Stimulated activated CD4-positive, alpha-beta T cell treated with anti-CD3 and anti-CD28 coated beads, Interleukin-1b, Interleukin-23, amount 100 ng/mL, for 24 hours (primary cell): Measurements from ENCODE around the gene NFATC2.

Experiments
- DNase-seq, 4 experiments: peaks; one replicate each; pipeline ENCODE4 v3.0.0-alpha.2; 2020; ENCODE audit warnings: low read depth in 4 of 4, low spot score in 1 of 4

The NFATC2 gene

GRCh38 chr20:51432875-51433274, 109.6 kb downstream of the NFATC2 start:
- DNase-seq = no peak

DNA sequence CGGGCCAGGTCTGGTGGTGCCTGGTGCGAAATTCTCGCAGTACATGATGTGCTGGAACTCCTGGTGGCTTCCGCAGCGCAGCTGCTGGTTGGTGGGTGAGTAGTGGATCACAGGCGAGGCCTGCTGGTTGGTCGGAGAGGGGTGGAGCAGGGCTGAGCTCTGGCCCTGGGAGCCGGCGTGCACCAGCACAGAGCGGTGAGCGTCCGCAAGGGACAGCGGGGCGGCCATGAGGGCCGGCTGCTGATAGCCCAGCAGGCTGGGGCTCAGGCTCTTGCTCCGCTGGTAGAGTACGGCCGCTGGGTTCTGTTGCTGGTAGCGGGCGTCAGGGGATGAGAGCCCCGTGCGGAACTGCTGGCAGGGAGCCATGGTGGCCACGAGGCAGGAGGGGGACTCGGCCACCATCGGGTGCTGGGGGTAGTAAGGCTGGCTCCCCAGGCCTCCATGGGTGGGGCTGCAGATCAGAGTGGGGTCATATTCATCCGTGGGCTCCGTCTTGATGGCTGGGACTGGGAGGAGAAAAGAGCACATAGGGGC, 110.2 kb downstream of the NFATC2 start:
- DNase-seq = no peak

DNA sequence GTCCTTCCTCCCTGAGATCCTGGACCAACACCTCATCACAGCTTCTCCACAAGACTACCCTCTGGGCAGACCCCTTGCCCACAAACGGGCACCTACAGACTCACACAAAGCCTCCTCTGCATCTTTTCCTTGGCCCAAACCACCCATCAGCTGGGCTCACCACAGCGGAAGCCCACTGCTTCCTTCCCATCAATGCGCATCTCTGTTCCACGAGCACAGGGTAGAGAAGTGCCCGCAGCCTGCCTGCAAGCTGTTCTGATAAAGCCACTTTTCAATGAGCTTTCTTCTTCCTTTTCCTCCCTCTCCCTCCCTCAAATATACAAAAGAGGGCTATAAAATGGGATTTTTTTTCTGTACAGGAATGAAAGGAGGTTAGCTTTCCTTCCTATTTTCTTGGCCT, 111.2 kb downstream of the NFATC2 start:
- no peak for DNase-seq

GRCh38 chr20:51430198-51430950, 112.1 kb downstream of the NFATC2 start:
- no peak for DNase-seq

DNA sequence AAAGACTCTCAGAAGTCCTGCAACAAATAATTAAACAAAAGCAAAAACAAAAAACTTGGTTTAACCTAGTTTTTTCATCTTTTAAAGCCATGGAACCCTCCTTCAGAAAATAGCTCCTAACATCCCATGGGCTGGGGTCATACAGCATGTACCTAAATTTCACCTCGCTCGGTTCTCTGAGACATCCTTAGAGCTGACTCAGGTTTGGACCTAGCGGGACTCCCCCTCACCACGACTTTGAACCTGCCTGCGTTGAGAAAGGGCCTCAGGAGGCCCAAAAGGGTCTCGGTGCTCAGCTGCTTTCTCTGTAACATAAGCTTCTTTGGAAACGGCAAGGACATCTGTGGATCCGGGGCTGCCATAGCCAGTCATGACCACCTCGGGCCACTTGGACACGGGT, 112.8 kb downstream of the NFATC2 start:
- DNase-seq = no peak

GRCh38 chr20:51429144-51429482, 113.4 kb downstream of the NFATC2 start:
- DNase-seq = no peak

DNA sequence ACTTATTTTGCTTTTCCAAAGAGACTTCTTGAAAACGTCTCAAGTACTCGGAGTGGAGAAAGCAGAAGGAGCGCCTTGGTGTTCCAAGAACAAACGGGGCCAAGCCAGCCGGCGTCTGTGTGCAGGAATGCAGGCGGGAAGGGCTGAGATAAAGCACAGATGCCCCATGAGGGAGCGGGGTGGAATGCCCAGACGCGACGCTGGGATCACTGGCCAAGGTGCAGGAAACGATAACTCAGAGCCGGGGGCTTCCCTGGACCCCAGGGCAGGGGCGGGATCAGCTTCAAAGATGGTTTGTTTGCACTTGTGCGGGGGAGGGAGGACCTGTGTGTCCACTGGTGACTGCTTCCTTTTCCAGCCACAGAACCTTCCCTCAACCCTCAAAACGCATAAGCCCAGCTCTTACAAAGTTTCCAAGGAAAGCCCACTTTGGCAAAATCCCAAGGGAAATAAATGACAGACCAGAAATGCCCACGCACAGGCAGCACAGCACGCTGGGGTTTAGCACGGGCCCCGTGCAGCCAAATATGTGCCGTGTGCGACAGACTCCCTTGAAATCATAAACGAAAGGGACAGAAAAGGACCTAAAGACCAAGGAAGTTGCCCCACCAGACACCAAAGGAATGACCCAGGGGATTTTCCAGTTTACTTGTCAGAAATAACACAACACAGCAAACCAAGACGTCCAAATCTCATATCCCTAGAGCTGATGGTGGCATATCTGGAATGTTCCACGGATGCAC, 113.9 kb downstream of the NFATC2 start:
- no peak for DNase-seq

GRCh38 chr20:51427651-51428291, 114.7 kb downstream of the NFATC2 start:
- no peak for DNase-seq

DNA sequence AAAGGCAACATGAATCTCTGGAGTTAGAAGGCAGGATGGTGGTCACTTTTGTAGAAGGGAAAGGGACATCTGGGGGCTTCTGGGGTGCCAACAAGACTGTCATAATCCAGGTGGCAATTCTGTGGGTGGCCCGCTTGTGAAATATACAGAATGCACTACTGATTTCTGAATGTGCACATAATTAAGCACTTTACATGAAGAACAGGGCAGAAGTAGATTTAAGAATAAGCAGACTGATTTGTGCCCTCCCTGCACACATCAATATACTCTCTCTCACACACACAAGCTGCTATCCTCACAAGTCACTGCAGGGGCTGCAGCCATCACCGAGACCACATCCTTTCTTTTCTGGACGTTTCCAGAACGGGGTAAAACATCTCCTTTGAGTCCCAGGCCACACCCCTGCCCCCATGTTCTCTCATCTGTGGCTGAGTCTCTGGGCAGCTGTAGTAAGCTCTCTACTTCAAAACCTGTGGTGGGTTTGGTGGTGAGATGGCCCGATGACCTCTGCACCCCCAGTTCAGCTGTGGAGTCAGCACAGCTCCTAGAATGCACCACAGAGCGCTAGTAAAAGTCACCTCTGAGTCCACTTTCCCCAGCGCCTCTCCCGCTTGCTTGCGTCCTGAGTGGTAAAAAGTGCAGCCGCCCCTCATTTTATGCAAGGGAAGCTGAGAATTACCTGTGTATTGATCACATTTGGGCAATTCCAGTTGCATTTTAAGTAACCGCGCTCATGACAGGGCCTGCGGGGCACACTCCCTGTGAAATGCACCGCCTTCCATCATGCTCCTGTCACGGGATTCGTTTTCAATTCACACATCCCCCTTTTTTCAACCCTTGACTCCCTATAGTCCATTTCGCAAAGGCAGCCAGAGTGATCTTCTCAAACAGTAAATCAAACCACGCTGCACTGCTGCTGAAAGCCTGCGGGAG, 115.5 kb downstream of the NFATC2 start:
- DNase-seq = no peak

- DNase-seq = no peak
These were observed 117.0 kb downstream of the NFATC2 start for GRCh38 chr20:51425347-51426106.

- no peak for DNase-seq
These were observed 118.0 kb downstream of the NFATC2 start for GRCh38 chr20:51424270-51425117.

DNA sequence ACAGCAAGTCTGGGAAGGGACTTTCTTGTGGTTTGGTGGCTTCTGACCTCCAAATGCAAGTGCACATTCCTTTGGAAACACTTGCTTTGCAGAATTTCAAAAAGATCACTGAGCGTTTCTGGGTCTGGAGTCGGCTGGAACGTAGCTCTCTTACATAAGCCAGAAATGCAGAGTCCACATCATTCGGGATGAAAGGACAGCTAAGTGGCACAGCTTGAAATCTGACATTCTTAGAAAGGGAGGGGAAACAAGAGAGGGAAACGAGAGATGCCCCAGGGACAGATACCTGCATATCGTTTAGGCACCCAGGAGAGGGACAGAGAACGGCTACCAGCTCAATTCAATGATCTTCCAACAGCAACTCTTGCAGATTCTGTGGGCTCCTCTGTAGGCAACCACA, 118.7 kb downstream of the NFATC2 start:
- no peak for DNase-seq

- DNase-seq = no peak
These were observed 119.2 kb downstream of the NFATC2 start for GRCh38 chr20:51423290-51423667.

- DNase-seq = no peak
These were observed 119.8 kb downstream of the NFATC2 start for GRCh38 chr20:51422514-51423289.

- DNase-seq = no peak
These were observed 121.7 kb downstream of the NFATC2 start for GRCh38 chr20:51420805-51421204.

DNA sequence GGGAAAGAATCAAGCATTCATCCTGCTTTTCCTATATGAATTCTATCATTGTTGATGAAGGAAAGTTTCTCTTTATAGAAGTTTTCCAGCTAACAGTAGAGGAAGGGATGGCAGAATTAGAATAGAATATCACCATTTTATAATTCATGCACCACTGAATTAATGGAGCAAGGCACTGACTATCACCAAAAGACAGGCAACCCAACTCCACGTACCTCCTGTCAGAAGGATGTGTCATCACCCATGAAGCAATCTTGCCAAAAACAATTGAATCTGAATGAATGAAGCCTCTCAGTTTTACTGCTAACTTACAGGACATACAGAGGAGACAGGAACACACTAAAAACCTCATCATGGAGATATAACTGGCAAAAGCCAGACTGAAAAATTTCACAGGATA, 122.4 kb downstream of the NFATC2 start:
- no peak for DNase-seq

DNA sequence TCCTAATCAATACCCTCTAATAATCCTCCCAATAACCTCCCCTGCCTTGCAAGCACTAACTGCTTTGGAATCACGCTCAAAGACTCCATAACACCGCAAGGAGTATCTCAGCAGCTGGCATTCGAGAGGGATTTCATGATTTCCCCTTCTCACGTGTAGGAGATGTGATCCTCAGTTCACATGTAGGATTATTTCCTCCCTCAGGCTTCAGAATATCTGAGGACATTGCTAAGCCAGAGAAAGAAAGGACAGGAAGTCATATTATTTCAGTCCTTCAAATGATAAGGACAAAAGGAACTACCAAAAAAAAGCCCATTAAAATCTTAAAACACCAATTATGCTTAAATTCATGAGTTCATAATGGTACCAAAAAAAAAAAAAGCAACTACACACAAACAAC, 122.9 kb downstream of the NFATC2 start:
- no peak for DNase-seq

DNA sequence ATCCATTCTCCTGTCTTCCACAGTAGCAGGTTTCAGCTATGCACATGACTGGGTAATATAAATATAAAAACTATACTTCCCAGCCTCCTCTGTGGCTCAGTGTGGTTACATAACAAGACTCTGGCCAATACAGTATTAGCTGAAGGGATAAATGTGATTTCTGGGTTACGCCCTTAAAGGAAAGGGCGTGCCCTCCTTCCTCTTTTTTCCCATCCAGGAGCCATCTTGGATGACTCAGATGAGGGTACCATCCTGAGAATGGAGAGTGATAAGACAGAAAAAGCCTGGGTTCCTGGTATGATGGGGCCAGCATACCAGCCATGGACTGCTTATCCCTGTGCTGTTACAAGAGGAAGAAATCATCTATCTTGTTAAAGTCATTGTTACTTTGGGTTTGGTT, 123.3 kb downstream of the NFATC2 start:
- no peak for DNase-seq

- no peak for DNase-seq
These were observed 124.4 kb downstream of the NFATC2 start for GRCh38 chr20:51418137-51418529.
